Measurements from ENCODE around the gene SRRM4.
"Not testable (repeated sequence)": the region's sequence is repeated elsewhere in the genome, so short reads cannot be mapped to it uniquely, and the experiment has no call there.

SRRM4 gene

GRCh38 chr12:119020406-119021360 lies 39.3 kb downstream of the SRRM4 start:
- no peak for ATAC-seq
- TF ChIP-seq ESRRG (CRISPR knock-in tag; IDR thresholded peaks at IDR 0.05), result no peak
- no peak for TF ChIP-seq CSDC2 (CRISPR knock-in tag; IDR thresholded peaks at IDR 0.05)
- no peak for TF ChIP-seq ISL1 (CRISPR knock-in tag; IDR thresholded peaks at IDR 0.05)
- TF ChIP-seq ARNTL (CRISPR knock-in tag; IDR thresholded peaks at IDR 0.05; ENCODE audit: borderline replicate concordance, low read depth), result no peak
- no peak for TF ChIP-seq PATZ1 (CRISPR knock-in tag; IDR thresholded peaks at IDR 0.05; ENCODE audit: borderline replicate concordance)
- no peak for TF ChIP-seq CSRNP3 (CRISPR knock-in tag; IDR thresholded peaks at IDR 0.05)
- no peak for TF ChIP-seq TOX (CRISPR knock-in tag; IDR thresholded peaks at IDR 0.05; ENCODE audit: borderline replicate concordance)

GRCh38 chr12:119024356-119024755 lies 43.0 kb downstream of the SRRM4 start:
- TF ChIP-seq RARB (CRISPR knock-in tag; IDR thresholded peaks at IDR 0.05), result no peak
- no peak for TF ChIP-seq ZNF70 (CRISPR knock-in tag; IDR thresholded peaks at IDR 0.05)
- no peak for TF ChIP-seq GLIS3 (CRISPR knock-in tag; IDR thresholded peaks at IDR 0.05)
- TF ChIP-seq ZNF8 (CRISPR knock-in tag; IDR thresholded peaks at IDR 0.05), result no peak
- no peak for TF ChIP-seq ESRRG (CRISPR knock-in tag; IDR thresholded peaks at IDR 0.05)
- no peak for TF ChIP-seq PPARA (CRISPR knock-in tag; IDR thresholded peaks at IDR 0.05; ENCODE audit: borderline replicate concordance)
- TF ChIP-seq ZC3H10 (CRISPR knock-in tag; IDR thresholded peaks at IDR 0.05), result no peak
- no peak for TF ChIP-seq SNAI2 (CRISPR knock-in tag; IDR thresholded peaks at IDR 0.05)
- no peak for TF ChIP-seq POU6F1 (CRISPR knock-in tag; IDR thresholded peaks at IDR 0.05; ENCODE audit: borderline replicate concordance, low read depth)
- TF ChIP-seq ARNTL (CRISPR knock-in tag; IDR thresholded peaks at IDR 0.05; ENCODE audit: borderline replicate concordance, low read depth), result no peak
- TF ChIP-seq TSHZ2 (CRISPR knock-in tag; IDR thresholded peaks at IDR 0.05), result no peak
- no peak for TF ChIP-seq OSR1 (CRISPR knock-in tag; IDR thresholded peaks at IDR 0.05)
- ATAC-seq, result no peak

- no peak for ATAC-seq
- TF ChIP-seq BACH2 (CRISPR knock-in tag; IDR thresholded peaks at IDR 0.05; ENCODE audit: borderline replicate concordance) (no peak), CSDC2 (CRISPR knock-in tag; IDR thresholded peaks at IDR 0.05) (no peak), TSHZ2 (CRISPR knock-in tag; IDR thresholded peaks at IDR 0.05) (no peak), PPARA (CRISPR knock-in tag; IDR thresholded peaks at IDR 0.05; ENCODE audit: borderline replicate concordance) (no peak), SNAI2 (CRISPR knock-in tag; IDR thresholded peaks at IDR 0.05) (no peak), TCF4 (CRISPR knock-in tag; IDR thresholded peaks at IDR 0.05; ENCODE audit: borderline replicate concordance) (no peak), CREB5 (CRISPR knock-in tag; IDR thresholded peaks at IDR 0.05; ENCODE audit: low read depth) (no peak), GLIS3 (CRISPR knock-in tag; IDR thresholded peaks at IDR 0.05) (no peak), OSR1 (CRISPR knock-in tag; IDR thresholded peaks at IDR 0.05) (no peak), ZFP3 (CRISPR knock-in tag; IDR thresholded peaks at IDR 0.05) (no peak)
These were observed 44.4 kb downstream of the SRRM4 start for GRCh38 chr12:119025786-119026185.

GRCh38 chr12:119033332-119033731 lies 52.0 kb downstream of the SRRM4 start:
- not testable (repeated sequence) for ATAC-seq

Measured in SK-N-SH treated with all-trans-retinoic acid at 6 μM for 48 hours (cell line).